ENCODE measurements around the gene FARP2. TPM values are rescaled to one million over a fixed set of nuclear protein-coding genes. Genes with fewer than 3 reads are reported as not detected.

The FARP2 gene
- total and polyA plus RNA-seq, 2 of the 4 experiments (the other 2 are of a cell fraction): 17.1 to 30.8 TPM

DNA sequence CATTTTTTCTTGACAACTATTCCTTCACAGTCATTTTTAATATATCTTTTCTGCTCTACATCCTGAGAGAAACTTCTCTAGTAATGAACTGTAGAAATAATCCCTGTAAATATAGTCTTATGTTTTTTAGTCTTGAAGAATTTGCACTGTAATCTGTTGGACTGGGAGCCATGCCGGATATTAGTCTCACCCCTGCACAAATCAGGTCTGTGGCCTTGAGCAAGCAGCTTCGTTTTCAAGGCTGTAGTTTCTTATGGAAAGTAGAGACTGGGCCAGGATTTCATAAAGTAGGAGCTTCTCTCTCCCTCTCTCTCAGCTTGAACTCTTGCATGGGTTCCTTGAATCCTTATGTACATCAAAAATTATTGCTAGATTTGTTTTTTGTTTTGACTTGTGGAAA is 8.7 kb downstream of the FARP2 start:
- no peak overlapping the region for H4K91ac ChIP-seq (ENCODE audit: insufficient read depth, low read depth, low read length)
- H3K18ac ChIP-seq (ENCODE audit: low read depth, low read length): no peak overlapping the region
- no peak overlapping the region for H2BK15ac ChIP-seq (ENCODE audit: low read depth, low read length)
- no peak overlapping the region for H3K4me3 ChIP-seq (ENCODE audit: insufficient read depth, low read depth, low read length)
- in situ Hi-C loops (cut with MboI; ENCODE audit: low sequenced_read_pairs) (no loop called here), dilution Hi-C loops (cut with HindIII; ENCODE audit: low sequenced_read_pairs, unreplicated experiment) (no loop called here), intact Hi-C loops (cut with micrococcal nuclease) (no loop called here)
- no peak overlapping the region for H2AK9ac ChIP-seq (replicated peaks; ENCODE audit: low read depth, low read length, poor library complexity)
- no peak overlapping the region for H3K27ac ChIP-seq (ENCODE audit: insufficient read depth, low read length)
- H3K9me1 ChIP-seq (ENCODE audit: insufficient read depth, low read length): peaks cover 15% of the 10 kb centered on the region
- TF ChIP-seq MAFK (IDR thresholded peaks at IDR 0.05; ENCODE audit: low read depth, low read length) (no peak), CEBPB (IDR thresholded peaks at IDR 0.05; ENCODE audit: low read depth, low read length) (no peak), MXI1 (IDR thresholded peaks at IDR 0.05; ENCODE audit: borderline replicate concordance, low read depth, low read length) (no peak), RCOR1 (IDR thresholded peaks at IDR 0.05; ENCODE audit: insufficient replicate concordance, low read length) (no peak), CHD1 (IDR thresholded peaks at IDR 0.05; ENCODE audit: low read depth, low read length) (no peak)
- peaks cover 3% of the 10 kb centered on the region; the same call in 1 of the 2 replicates for H3K4me1 ChIP-seq (ENCODE audit: control insufficient read depth, insufficient read depth, low read length)
- H2AK5ac ChIP-seq (ENCODE audit: low read depth, low read length): no peak overlapping the region
- no peak overlapping the region for H3K14ac ChIP-seq (replicated peaks; ENCODE audit: low read depth, low read length)
- peaks cover 23% of the 10 kb centered on the region for H4K20me1 ChIP-seq (ENCODE audit: insufficient read depth, low read length)
- no peak overlapping the region for H4K8ac ChIP-seq (ENCODE audit: low read depth in 2 of 2, low read length in 2 of 2)
- BruUV-seq (replicated peaks): no TSS peak
- no peak for DNase-seq
- H3K4me2 ChIP-seq (ENCODE audit: low read depth, low read length): no peak overlapping the region
- peaks cover 20 to 70% of the 10 kb centered on the region in 2 experiments for H3K79me1 ChIP-seq (ENCODE audit: low read depth in 1 of 2, low read length in 2 of 2)
- no peak overlapping the region for H3K9ac ChIP-seq (ENCODE audit: low read depth, low read length)
- H3K4ac ChIP-seq (ENCODE audit: low read depth, low read length): no peak overlapping the region
- peaks cover 1% of the 10 kb centered on the region; the same call in 1 of the 2 replicates for H3K36me3 ChIP-seq (ENCODE audit: control insufficient read depth, insufficient read depth, low read length)
- no peak overlapping the region for H4K5ac ChIP-seq (ENCODE audit: low read depth, low read length)
- no peak for ATAC-seq (ENCODE audit: low read depth)
- H3K9me3 ChIP-seq (ENCODE audit: control insufficient read depth, insufficient read depth, low read length): no peaks in the 10 kb centered on the region
- H3K23ac ChIP-seq (ENCODE audit: low read depth, low read length): no peak overlapping the region
- H2BK5ac ChIP-seq (ENCODE audit: low read depth, low read length, poor library complexity, severe bottlenecking): no peak overlapping the region
- no peak overlapping the region for H3K56ac ChIP-seq (ENCODE audit: extremely low read depth, insufficient read depth, low read length)
- POLR2A ChIA-PET (ENCODE audit: unreplicated experiment): no interaction called here
- H3K27me3 ChIP-seq (ENCODE audit: control insufficient read depth, insufficient read depth, low read length): no peaks in the 10 kb centered on the region
- no CpG with 5 or more reads among the region's 2 CpGs for WGBS, 2 experiments (ENCODE audit: extremely low coverage in 2 of 2, insufficient read length in 1 of 2)
- CTCF ChIA-PET: no interaction called here
- no peak overlapping the region for H2BK120ac ChIP-seq (ENCODE audit: low read depth, low read length)
- H2BK20ac ChIP-seq (ENCODE audit: low read depth, low read length): no peak overlapping the region
- no peak overlapping the region for H2AFZ ChIP-seq (replicated peaks; ENCODE audit: low read length, poor library complexity)

All from IMR-90 (cell line).